HG03460 (cell line): Measurements from ENCODE around the gene EEF1AKMT4.
"Not testable (repeated sequence)": the region's sequence is repeated elsewhere in the genome, so short reads cannot be mapped to it uniquely, and the experiment has no call there.

Experiments used
- ATAC-seq: cut with Tn5 transposase; IDR thresholded peaks from one replicate; pipeline ENCODE4 v1.9.1; 2021; ENCODE audit not compliant: unreplicated experiment

The EEF1AKMT4 gene

DNA sequence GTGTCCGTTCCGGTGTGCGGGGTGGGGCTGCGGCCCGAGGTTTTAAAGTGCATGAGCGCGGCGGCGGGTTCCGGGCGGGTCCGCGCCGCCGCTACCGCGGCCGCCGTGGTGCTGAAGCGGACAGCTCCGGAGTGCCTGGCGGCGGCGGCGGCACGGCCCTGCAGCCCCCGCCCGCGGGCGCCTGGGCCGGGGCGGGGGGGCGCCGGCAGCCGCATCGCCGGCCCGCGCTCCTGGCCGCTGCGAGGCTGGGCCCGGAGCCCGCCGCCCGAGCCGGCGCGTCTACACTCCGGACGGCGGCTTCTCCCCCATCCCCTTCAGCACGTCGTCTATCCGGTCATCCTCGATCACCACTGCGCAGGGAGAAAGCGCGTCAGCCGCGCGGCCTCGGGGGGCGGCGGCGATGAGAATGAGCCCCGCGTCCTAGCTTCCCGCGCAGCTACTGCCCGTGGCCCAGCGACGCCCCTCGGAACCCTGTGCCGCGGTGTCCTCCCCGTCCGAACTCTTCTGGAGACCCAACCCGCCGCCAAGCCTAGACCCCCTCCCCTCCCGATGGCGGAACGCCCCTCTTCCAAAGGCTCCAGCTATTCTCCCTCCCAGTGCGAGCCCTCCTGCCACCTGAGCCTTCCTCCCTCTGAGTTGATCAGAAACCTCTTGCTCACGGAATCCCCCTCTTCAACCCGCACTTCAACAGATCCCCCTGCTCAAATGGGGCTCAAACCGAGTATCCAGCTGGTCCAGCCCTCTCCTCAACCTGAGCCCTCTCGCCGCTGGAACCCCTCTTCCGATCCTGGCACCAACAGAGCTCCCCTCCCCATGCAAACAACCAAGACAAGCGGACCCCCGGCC, 10.6 kb downstream of the EEF1AKMT4 start:
- no peak for ATAC-seq

- no peak for ATAC-seq
Measured at GRCh38 chr3:184260724-184261269, 11.3 kb downstream of the EEF1AKMT4 start.

DNA sequence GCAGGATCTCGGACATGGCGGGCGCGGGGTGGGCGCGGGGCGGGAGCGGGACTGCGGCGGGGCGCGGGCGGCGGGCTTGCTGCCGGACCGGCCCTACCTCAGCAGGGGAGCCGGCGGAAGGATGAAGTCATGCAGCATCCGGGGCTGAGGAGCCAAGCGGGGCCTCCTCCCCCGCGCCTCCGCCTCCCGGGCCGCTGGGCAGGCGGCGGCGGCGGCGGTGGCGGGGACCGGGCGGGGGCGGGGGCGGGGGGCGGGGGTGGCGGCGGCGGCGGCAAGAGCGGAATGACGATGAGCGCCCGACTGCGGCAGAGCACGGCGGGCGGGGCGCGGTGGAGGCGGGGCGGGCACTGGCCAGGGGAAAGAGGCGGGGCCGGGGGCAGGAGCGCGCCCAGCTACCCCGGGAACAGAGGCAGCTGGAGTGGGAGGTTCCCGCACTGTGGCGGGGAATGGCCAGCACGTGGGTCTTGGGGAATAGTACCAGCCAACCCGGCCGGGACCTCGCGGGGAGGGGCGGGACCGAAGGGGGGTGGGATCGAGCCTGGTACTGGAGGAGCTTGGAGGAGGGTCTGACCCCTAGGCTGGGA, 11.9 kb downstream of the EEF1AKMT4 start, which contains the start of gene CAMK2N2:
Gene CAMK2N2, minus strand, starts transcription at position 284 of the 584 bp plus-strand sequence. Its CDS starts 268 bp downstream, at position 16.
- ATAC-seq: no peak

- no peak for ATAC-seq
Measured at GRCh38 chr3:184261854-184262763, 12.6 kb downstream of the EEF1AKMT4 start.

GRCh38 chr3:184262764-184263179, 13.3 kb downstream of the EEF1AKMT4 start:
- ATAC-seq: no peak

DNA sequence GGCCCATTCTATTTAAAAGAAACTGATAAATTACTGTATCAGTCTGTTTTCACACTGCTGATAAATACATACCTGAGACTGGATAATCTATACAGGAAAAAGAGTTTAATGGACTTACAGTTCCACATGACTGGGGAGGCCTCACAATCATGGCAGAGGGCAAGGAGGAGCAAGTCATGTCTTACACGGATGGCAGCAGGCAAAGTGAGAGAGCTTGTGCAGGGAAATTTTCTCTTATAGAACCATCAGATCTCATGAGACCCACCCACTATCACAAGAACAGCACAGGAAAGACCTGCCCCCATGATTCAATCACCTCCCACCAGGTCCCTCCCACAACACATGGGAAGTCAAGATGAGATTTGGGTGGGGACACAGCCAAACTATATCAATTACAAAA, 17.8 kb downstream of the EEF1AKMT4 start:
- ATAC-seq: not testable (repeated sequence)

DNA sequence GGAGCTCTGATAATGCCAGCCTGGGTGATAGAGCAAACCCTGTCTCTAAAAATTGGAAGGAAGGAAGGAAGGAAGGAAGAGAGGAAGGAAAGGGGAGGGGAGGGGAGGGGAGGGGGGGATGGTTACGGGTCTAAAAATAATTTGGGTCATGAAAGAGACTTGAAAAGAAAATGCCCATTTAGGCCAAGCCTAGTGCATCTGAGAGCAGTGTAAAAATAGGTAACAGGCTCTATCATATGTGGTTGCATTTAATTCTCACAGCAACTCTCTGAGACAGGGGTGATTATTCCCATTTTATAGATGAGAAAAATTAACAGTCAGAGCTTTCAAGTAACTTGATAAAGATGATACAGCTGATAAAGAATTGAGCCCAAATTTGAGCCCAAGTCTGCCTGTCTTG, 22.8 kb downstream of the EEF1AKMT4 start:
- no peak for ATAC-seq

GRCh38 chr3:184275381-184275701, 25.9 kb downstream of the EEF1AKMT4 start:
- no peak for ATAC-seq

DNA sequence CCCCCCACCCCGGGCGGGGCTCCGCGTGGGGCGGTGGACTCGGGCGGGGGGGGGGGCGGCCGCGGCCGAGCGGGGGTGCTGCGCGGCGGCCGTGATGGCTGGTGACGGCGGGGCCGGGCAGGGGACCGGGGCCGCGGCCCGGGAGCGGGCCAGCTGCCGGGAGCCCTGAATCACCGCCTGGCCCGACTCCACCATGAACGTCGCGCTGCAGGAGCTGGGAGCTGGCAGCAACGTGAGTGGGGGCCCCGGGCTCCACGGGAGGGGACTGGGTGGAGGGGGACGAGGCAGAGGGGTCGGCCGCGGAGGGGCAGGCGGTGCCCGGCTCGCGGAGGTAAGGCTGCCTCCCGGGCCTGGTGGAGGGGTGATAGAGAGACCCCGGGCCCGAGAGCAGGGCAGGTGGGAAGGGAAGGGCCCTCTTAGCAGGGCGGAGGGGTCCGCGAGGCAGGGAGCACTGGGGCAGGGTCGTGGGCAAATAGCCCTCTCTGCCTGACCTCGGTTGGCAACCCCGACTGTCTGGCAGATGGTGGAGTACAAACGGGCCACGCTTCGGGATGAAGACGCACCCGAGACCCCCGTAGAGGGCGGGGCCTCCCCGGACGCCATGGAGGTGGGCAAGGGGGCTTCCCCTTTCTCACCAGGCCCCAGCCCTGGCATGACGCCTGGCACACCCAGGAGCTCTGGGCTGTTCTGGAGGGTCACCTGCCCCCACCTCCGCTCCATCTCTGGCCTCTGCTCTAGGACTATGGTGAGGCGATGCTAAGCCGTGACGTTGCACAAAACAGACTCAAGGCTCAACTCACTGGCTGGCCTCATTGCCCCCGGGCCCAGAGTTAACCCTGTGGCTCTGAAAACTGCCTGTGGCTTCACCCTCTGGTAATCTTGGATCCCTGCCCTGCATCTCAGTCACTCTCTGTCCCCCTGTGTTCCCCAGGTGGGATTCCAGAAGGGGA, 26.8 kb downstream of the EEF1AKMT4 start, which contains the start of gene ECE2:
Gene ECE2, plus strand, starts transcription at position 62 of the 950 bp plus-strand sequence. Its CDS starts 132 bp downstream, at position 194.
- no peak for ATAC-seq

GRCh38 chr3:184277366-184277765, 27.9 kb downstream of the EEF1AKMT4 start:
- ATAC-seq: no peak

- no peak for ATAC-seq
Measured at GRCh38 chr3:184282941-184283340, 33.5 kb downstream of the EEF1AKMT4 start.

DNA sequence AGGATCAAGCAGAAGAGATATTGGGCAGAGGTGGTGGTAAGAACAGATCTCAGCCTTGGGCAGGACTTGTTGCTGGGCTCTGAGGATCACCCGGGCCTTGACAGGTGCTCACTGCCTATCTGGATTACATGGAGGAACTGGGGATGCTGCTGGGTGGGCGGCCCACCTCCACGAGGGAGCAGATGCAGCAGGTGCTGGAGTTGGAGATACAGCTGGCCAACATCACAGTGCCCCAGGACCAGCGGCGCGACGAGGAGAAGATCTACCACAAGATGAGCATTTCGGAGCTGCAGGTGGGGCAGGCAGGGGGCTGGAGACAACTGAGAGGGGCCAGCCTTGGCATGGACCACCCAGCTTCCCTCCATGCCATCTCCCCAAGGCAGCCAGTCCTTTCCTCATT, 34.2 kb downstream of the EEF1AKMT4 start:
- no peak for ATAC-seq

DNA sequence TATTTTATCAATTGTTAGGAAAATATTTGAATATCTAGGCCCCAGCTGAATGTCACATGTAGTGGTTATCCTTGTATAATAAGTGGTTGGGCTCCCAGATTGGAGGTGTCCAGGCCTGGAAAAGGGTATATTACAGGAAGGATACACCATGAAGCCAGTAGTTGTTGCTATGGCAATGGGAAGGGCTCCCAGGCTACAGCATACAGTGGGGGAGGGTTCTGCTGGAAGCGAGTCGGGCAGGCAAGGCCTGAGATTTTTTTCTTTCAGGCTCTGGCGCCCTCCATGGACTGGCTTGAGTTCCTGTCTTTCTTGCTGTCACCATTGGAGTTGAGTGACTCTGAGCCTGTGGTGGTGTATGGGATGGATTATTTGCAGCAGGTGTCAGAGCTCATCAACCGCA, 35.2 kb downstream of the EEF1AKMT4 start:
- no peak for ATAC-seq

GRCh38 chr3:184289426-184289938, 40.0 kb downstream of the EEF1AKMT4 start:
- ATAC-seq: no peak

DNA sequence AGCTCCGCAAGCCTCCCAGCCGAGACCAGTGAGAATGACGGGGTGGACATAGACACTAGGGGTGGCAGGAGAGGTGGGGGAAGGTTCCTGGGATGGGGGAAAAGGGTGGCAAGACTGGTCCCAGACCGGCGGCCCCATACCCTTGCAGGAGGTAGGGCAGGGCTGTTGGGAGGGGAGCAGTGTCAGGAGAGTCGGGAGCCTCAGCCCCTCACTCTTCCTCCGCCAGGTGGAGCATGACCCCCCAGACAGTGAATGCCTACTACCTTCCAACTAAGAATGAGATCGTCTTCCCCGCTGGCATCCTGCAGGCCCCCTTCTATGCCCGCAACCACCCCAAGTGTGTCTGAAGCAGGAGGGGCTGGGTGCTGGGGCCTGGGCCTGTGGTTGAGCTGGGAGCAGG, 40.9 kb downstream of the EEF1AKMT4 start:
- no peak for ATAC-seq

- ATAC-seq: no peak
Measured at GRCh38 chr3:184291044-184291737, 41.7 kb downstream of the EEF1AKMT4 start.

DNA sequence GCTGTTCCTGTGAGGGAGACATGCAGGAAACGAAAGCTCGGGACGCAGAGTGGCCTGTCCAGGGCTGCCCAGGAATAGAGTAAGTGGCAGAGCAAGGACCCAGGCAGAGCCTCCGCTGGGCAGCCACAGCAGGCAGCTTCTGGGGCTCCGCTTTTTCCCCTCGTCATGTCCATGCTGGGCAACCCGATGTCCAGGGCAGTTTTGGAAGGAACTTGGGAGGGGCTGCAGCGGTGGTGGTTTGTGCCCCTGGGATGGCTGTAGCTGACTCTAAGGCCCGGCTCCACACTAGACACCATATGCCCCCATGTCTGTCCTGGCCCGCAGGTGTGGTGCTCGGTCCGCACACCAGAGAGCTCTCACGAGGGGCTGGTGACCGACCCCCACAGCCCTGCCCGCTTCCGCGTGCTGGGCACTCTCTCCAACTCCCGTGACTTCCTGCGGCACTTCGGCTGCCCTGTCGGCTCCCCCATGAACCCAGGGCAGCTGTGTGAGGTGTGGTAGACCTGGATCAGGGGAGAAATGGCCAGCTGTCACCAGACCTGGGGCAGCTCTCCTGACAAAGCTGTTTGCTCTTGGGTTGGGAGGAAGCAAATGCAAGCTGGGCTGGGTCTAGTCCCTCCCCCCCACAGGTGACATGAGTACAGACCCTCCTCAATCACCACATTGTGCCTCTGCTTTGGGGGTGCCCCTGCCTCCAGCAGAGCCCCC, 42.4 kb downstream of the EEF1AKMT4 start:
- ATAC-seq: no peak

GRCh38 chr3:184295771-184296170, 46.3 kb downstream of the EEF1AKMT4 start:
- ATAC-seq: no peak
